ENCODE measurements around the gene GAS5.

GAS5 gene

GRCh38 chr1:173824315-173825081 lies 43.3 kb downstream of the GAS5 start, which contains the start of the genes CENPL and DARS2:
TSS of gene CENPL (minus strand) at chr1:173824883. CDS start at chr1:173811299, 13,584 bp downstream.
TSS of gene DARS2 (plus strand) at chr1:173824673. CDS start at chr1:173825230, 557 bp downstream.
- TF ChIP-seq CTCF (IDR thresholded peaks at IDR 0.05; ENCODE audit: insufficient read depth, missing control alignments): no peak
- FAIRE-seq: peak; percentile 67
- DNase-seq (ENCODE audit: insufficient read length, low spot score): peak; percentile 75

- no peak for DNase-seq (ENCODE audit: insufficient read length, low spot score)
- FAIRE-seq: no peak
- TF ChIP-seq CTCF (IDR thresholded peaks at IDR 0.05; ENCODE audit: insufficient read depth, missing control alignments): no peak
These were observed 43.9 kb downstream of the GAS5 start for GRCh38 chr1:173823781-173824314.

GRCh38 chr1:173821680-173822079 lies 46.1 kb downstream of the GAS5 start:
- FAIRE-seq: no peak
- no peak for DNase-seq (ENCODE audit: insufficient read length, low spot score)
- no peak for TF ChIP-seq CTCF (IDR thresholded peaks at IDR 0.05; ENCODE audit: insufficient read depth, missing control alignments)

GRCh38 chr1:173818459-173818858 lies 49.3 kb downstream of the GAS5 start:
- no peak for FAIRE-seq
- no peak for DNase-seq (ENCODE audit: insufficient read length, low spot score)
- no peak for TF ChIP-seq CTCF (IDR thresholded peaks at IDR 0.05; ENCODE audit: insufficient read depth, missing control alignments)
